Hematopoietic multipotent progenitor cell treated with erythropoietin and hydrocortisone succinate and interleukin-3 and kit ligand, for 15 days (in vitro differentiated cells): ENCODE results near the gene POU5F1.

Source experiments
- DNase-seq: peaks from one replicate; pipeline ENCODE4 v3.0.0-alpha.2; 2015; ENCODE audit warnings: low spot score

POU5F1 gene

GRCh38 chr6:31138982-31139381 lies 31.5 kb downstream of the POU5F1 start, which contains the start of gene PSORS1C2:
PSORS1C2 (minus strand) TSS chr6:31139066; CDS start chr6:31139026, 40 bp downstream.
- DNase-seq = no peak

- DNase-seq = no peak
Observed at GRCh38 chr6:31135710-31136109, 34.8 kb downstream of the POU5F1 start.

- DNase-seq = no peak
Observed at GRCh38 chr6:31132806-31133205, 37.7 kb downstream of the POU5F1 start.

- no peak for DNase-seq
Observed at GRCh38 chr6:31131595-31131994, 38.9 kb downstream of the POU5F1 start.

- no peak for DNase-seq
Observed at GRCh38 chr6:31130751-31131150, 39.7 kb downstream of the POU5F1 start.

- no peak for DNase-seq
Observed at GRCh38 chr6:31129130-31129529, 41.4 kb downstream of the POU5F1 start.

GRCh38 chr6:31128093-31128676 lies 42.3 kb downstream of the POU5F1 start:
- DNase-seq = peak; percentile 71

DNA sequence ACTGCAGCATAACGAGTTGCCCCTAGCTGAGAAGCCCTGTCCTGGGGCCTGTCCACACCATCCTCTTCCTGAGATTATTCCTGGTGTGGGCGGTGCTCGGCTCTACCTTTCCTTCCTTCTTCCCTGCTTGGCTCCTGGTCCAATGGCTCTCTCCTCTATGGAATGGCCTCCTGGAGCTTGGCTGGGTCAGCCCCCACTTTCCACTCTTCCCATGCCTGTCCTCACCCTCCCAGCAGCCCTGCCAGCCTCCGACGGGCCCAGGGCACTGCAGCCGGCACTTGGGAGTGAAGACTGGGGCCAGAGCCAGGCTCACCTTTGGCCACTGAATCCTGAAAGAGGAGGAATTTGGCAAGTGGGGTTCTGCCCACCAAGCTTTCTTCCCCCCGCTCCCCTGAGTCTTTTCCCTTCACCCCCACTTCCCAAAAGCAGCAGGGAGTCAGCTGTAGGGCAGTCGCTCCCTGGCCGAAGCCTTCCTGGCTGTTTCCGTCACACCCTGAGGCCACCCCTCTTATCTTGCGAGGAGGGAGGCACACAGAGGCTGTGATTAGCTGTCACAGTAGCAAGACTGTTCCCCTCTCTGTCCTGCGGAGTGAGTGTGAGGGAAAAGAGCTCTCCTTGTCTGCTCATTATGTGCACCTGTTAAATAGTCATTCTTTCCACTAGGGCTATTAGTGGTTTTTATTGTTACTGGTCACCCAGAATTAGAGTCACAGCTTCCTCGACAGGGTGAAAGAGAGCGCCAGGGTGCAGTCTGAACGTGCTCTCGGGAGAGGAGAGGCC lies 43.9 kb downstream of the POU5F1 start:
- no peak for DNase-seq

GRCh38 chr6:31125586-31126363 lies 44.7 kb downstream of the POU5F1 start:
- no peak for DNase-seq

DNA sequence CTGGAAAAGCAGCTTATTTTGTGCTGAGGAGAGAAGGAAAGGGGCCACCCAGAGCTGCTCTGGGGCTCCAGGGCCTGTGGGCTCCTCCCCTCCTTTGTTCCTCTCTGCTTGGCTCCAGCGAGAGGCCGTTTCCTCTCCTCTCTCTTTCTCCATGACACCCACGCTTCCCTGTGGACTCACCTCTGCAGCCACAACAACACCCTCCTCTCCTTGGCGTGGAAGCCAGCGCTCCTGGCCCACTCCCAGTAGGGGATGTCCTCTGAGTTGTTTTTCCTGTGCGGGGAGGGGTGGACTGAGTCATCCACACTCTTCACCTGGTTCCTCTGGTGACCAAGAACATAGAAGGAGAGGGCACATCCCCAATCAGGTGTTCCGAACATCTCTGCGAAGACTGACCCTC lies 45.3 kb downstream of the POU5F1 start:
- DNase-seq = no peak

- DNase-seq = no peak
Observed at GRCh38 chr6:31122791-31123706, 47.4 kb downstream of the POU5F1 start.

- DNase-seq = no peak
Observed at GRCh38 chr6:31121131-31121790, 49.2 kb downstream of the POU5F1 start.

- DNase-seq = no peak
Observed at GRCh38 chr6:31120151-31120915, 50.1 kb downstream of the POU5F1 start, which contains the start of gene CDSN. CDSN (minus strand) TSS chr6:31120446; CDS start chr6:31120419, 27 bp downstream.

- no peak for DNase-seq
Observed at GRCh38 chr6:31118178-31118577, 52.3 kb downstream of the POU5F1 start.

- no peak for DNase-seq
Observed at GRCh38 chr6:31116661-31117385, 53.7 kb downstream of the POU5F1 start.

- no peak for DNase-seq
Observed at GRCh38 chr6:31115941-31116560, 54.4 kb downstream of the POU5F1 start.

GRCh38 chr6:31114970-31115849 lies 55.3 kb downstream of the POU5F1 start:
- DNase-seq = no peak

- DNase-seq = no peak
Observed at GRCh38 chr6:31114541-31114878, 56.0 kb downstream of the POU5F1 start, which contains the start of gene PSORS1C1. PSORS1C1 (plus strand) TSS chr6:31114800; CDS start chr6:31129633, 14,833 bp downstream.
